SH-SY5Y (cell line): ENCODE results near the gene LYVE1.

Experiments
- GATA2 ChIP-seq: IDR thresholded peaks from 2 replicates; pipeline ENCODE4 v1.6.1; 2011; ENCODE audit warnings: mild to moderate bottlenecking, low read depth, low read length
- GATA3 ChIP-seq: IDR thresholded peaks from 2 replicates; pipeline ENCODE4 v1.6.1; 2011; ENCODE audit warnings: low read depth, mild to moderate bottlenecking, low read length, moderate library complexity

DNA sequence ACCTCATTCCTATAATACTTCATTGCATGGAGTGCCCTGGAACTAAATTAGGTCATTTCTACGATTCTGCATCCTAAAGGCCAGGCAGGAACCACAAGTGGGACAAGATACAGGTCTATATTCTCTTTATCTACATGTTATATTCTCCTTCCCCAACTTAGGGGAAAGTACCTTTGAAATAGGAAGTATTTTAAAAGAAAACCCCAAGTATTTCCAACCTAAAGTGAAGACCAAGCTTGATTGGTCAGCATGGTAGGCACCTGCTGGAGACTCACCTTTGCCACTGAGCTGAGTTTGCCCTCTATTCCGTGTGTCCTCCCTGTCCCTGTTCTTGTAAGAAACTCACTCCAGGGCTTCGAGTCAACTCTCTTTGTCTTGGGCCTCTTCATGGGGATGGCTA lies 11.2 kb upstream of the LYVE1 start:
- TF ChIP-seq GATA3 (no peak), GATA2 (no peak)
